ENCODE data around the gene PAQR7. TPM values are rescaled to one million over a fixed set of nuclear protein-coding genes. Genes with fewer than 3 reads are reported as not detected.

Gene PAQR7
- total RNA-seq, 2 experiments from 2014 or later, result 0.22 to 1.3 TPM

DNA sequence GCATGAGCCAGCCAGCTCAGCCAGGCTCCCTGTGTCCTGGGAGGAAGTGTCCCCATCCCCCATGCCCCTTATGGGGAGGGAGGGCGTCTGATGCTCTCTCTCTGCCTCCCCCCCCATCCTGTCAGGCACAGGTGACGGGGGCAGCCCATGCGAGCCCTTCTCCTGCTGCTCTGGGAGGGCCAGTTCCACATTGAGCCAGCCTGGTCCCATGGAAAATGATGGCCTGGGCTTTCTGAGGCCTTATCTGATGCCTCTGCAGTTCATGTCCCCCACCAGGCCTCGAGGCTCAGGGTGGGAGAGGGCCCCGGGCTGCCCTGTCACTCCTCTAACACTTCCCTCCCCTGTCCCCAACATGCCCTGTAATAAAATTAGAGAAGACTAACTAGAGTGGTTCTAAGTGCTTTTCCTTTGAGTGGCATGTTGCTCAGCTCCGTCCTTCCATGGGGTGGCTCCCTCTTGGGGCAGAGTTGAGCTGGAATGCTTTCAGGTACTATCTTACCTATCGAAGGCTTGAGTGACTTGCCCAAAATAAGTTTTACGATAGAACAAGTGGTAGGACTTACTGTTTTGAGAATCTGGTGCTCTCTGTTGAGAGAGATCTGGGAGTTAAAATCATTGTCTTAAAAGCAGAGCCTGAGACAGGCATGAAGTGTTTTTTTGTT, 57.5 kb downstream of the PAQR7 start:
- Histone ChIP-seq H3K4me2 (ENCODE audit: low read length) (peak overlapping the region; percentile 74; the same call in 1 of the 2 replicates), H3K27ac (ENCODE audit: low read depth, low read length, poor library complexity, severe bottlenecking) (no peak overlapping the region), H3K9me3 (ENCODE audit: low read length) (no peaks in the 10 kb centered on the region), H3K4me3 (ENCODE audit: low read depth, low read length, poor library complexity, severe bottlenecking) (no peak overlapping the region), H3K79me2 (ENCODE audit: insufficient read depth, low read depth, low read length) (peaks cover 12% of the 10 kb centered on the region; the same call in 1 of the 2 replicates), H3K4me1 (ENCODE audit: insufficient read depth, low read length, poor library complexity, severe bottlenecking) (peaks cover 30% of the 10 kb centered on the region), H3K36me3 (ENCODE audit: insufficient read depth, low read length) (no peaks in the 10 kb centered on the region), H4K20me1 (ENCODE audit: insufficient read depth, low read length) (no peaks in the 10 kb centered on the region), H3K9me2 (ENCODE audit: insufficient read depth, low read length) (no peaks in the 10 kb centered on the region), H2AFZ (ENCODE audit: low read length) (no peak overlapping the region)
- BruUV-seq (replicated peaks), result no TSS peak
- CTCF ChIA-PET (ENCODE audit: unreplicated experiment), result no interaction called here
- TF ChIP-seq, protein P1, sequence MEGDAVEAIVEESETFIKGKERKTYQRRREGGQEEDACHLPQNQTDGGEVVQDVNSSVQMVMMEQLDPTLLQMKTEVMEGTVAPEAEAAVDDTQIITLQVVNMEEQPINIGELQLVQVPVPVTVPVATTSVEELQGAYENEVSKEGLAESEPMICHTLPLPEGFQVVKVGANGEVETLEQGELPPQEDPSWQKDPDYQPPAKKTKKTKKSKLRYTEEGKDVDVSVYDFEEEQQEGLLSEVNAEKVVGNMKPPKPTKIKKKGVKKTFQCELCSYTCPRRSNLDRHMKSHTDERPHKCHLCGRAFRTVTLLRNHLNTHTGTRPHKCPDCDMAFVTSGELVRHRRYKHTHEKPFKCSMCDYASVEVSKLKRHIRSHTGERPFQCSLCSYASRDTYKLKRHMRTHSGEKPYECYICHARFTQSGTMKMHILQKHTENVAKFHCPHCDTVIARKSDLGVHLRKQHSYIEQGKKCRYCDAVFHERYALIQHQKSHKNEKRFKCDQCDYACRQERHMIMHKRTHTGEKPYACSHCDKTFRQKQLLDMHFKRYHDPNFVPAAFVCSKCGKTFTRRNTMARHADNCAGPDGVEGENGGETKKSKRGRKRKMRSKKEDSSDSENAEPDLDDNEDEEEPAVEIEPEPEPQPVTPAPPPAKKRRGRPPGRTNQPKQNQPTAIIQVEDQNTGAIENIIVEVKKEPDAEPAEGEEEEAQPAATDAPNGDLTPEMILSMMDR (conservative IDR thresholded peaks at IDR 0.05; ENCODE audit: low read length), result peak; percentile 61
- no peak for TF ChIP-seq EZH2phosphoT487 (IDR thresholded peaks at IDR 0.05; ENCODE audit: borderline replicate concordance, low read depth, low read length)
- intact Hi-C loops (cut with micrococcal nuclease; ENCODE audit: unreplicated experiment), result no loop called here
- POLR2A ChIA-PET, result interaction anchor here (0.6 to 1.3 kb wide), 2 partner anchors 15 to 233 kb away, joined by 3 to 4 read pairs; no protein-coding TSS in a partner anchor
- no peak for DNase-seq (ENCODE audit: low spot score)

DNA sequence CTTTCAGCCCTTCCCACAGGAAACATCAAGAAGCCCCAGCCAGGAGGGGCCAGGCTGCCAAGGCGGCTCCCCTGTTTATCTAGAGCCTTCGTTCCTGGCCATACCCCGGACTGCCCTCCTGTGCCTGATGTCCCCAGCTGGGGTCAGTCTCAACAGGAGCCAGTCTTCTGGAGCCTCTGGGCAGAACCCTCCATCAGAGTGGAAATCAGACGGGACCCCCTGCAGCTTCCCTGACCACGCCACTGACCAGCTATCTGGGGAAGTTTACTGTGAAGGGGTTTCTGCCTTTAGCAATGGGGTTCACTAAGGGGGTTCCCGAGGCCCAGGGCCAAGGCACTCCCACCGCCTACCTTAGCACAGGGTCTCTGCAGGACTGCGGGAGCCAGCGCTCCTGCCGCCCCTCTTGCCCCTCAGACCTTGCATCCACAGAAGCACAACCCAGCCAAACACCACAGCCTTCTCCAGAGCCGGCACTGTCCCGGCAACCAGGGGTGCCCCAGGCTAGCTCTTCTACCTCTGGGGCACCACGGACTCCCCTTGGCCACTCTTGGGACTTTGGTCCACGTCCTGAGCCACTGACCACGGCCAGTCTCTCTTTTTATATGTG, 59.3 kb downstream of the PAQR7 start:
- Histone ChIP-seq H4K20me1 (ENCODE audit: insufficient read depth, low read length) (no peaks in the 10 kb centered on the region), H3K9me2 (ENCODE audit: insufficient read depth, low read length) (no peaks in the 10 kb centered on the region), H3K4me3 (ENCODE audit: low read depth, low read length, poor library complexity, severe bottlenecking) (no peak overlapping the region), H3K79me2 (ENCODE audit: insufficient read depth, low read depth, low read length) (peaks cover 2% of the 10 kb centered on the region; the same call in 1 of the 2 replicates), H3K4me1 (ENCODE audit: insufficient read depth, low read length, poor library complexity, severe bottlenecking) (peaks cover 20% of the 10 kb centered on the region), H3K4me2 (ENCODE audit: low read length) (no peak overlapping the region), H3K36me3 (ENCODE audit: insufficient read depth, low read length) (no peaks in the 10 kb centered on the region), H3K9me3 (ENCODE audit: low read length) (no peaks in the 10 kb centered on the region), H3K27ac (ENCODE audit: low read depth, low read length, poor library complexity, severe bottlenecking) (no peak overlapping the region), H2AFZ (ENCODE audit: low read length) (no peak overlapping the region)
- TF ChIP-seq, protein P1 (conservative IDR thresholded peaks at IDR 0.05; ENCODE audit: low read length), result no peak
- TF ChIP-seq EZH2phosphoT487 (IDR thresholded peaks at IDR 0.05; ENCODE audit: borderline replicate concordance, low read depth, low read length), result no peak
- POLR2A ChIA-PET, result interaction anchor here (0.6 kb wide), 1 partner anchor 192 kb away, joined by 3 read pairs; no protein-coding TSS in a partner anchor
- intact Hi-C loops (cut with micrococcal nuclease; ENCODE audit: unreplicated experiment), result no loop called here
- TSS peak; percentile 33 for BruUV-seq (replicated peaks)
- no peak for DNase-seq (ENCODE audit: low spot score)
- CTCF ChIA-PET (ENCODE audit: unreplicated experiment), result no interaction called here

All from OCI-LY7 (cell line).